H9 (cell line): ENCODE data around the gene NEUROD2. TPM values are rescaled to one million over a fixed set of nuclear protein-coding genes. Genes with fewer than 3 reads are reported as not detected.

Source experiments
- DNase-seq: peaks from one replicate; pipeline ENCODE4 v3.0.0-alpha.2; 2017
- H2AFZ ChIP-seq: one replicate; pipeline ENCODE4 v1.6.1; 2013; ENCODE audit warnings: mild to moderate bottlenecking, low read length, control low read depth, moderate library complexity
- H2AK5ac ChIP-seq: 2 replicates; pipeline ENCODE4 v1.6.1; 2013; ENCODE audit warnings: low read length, control low read depth, mixed read lengths; ENCODE audit not compliant: insufficient read length
- H2BK120ac ChIP-seq: one replicate; pipeline ENCODE4 v1.6.1; 2013; ENCODE audit warnings: low read depth, mild to moderate bottlenecking, low read length, control low read depth, inconsistent platforms; ENCODE audit not compliant: poor library complexity, severe bottlenecking
- H2BK12ac ChIP-seq: 2 replicates; pipeline ENCODE4 v1.6.1; 2013; ENCODE audit warnings: low read length, control low read depth, mixed read lengths, low read depth; ENCODE audit not compliant: insufficient read length
- H2BK15ac ChIP-seq: 2 replicates; pipeline ENCODE4 v1.6.1; 2013; ENCODE audit warnings: low read depth, low read length, control low read depth
- H2BK20ac ChIP-seq: one replicate; pipeline ENCODE4 v1.6.1; 2013; ENCODE audit warnings: low read depth, mild to moderate bottlenecking, low read length, control low read depth, inconsistent platforms; ENCODE audit not compliant: poor library complexity, severe bottlenecking
- H2BK5ac ChIP-seq: 2 replicates; pipeline ENCODE4 v1.6.1; 2013; ENCODE audit warnings: low read length, control low read depth, mixed read lengths; ENCODE audit not compliant: insufficient read length
- H3K14ac ChIP-seq: 2 replicates; pipeline ENCODE4 v1.6.1; 2013; ENCODE audit warnings: low read length, control low read depth; ENCODE audit not compliant: insufficient read depth
- H3K18ac ChIP-seq: 2 replicates; pipeline ENCODE4 v1.6.1; 2013; ENCODE audit warnings: low read depth, mild to moderate bottlenecking, mixed read lengths, low read length, control low read depth; ENCODE audit not compliant: insufficient read length
- H3K23ac ChIP-seq: 2 replicates; pipeline ENCODE4 v1.6.1; 2013; ENCODE audit warnings: low read length, control low read depth, mixed read lengths, low read depth; ENCODE audit not compliant: insufficient read length
- H3K23me2 ChIP-seq: 2 replicates; pipeline ENCODE4 v1.6.1; 2013; ENCODE audit warnings: low read depth, mild to moderate bottlenecking, mixed read lengths, low read length, control low read depth; ENCODE audit not compliant: insufficient read length, poor library complexity, severe bottlenecking
- H3K27ac ChIP-seq: 2 replicates; pipeline ENCODE4 v1.5.1; 2013; ENCODE audit warnings: low read length, control low read depth, mixed read lengths, low read depth; ENCODE audit not compliant: insufficient read length
- H3K27me3 ChIP-seq: 2 replicates; pipeline ENCODE4 v1.6.1; 2013; ENCODE audit warnings: low read length, control low read depth, inconsistent platforms; ENCODE audit not compliant: insufficient read depth
- H3K4ac ChIP-seq: 2 replicates; pipeline ENCODE4 v1.6.1; 2013; ENCODE audit warnings: low read depth, mild to moderate bottlenecking, control low read depth, inconsistent platforms, low read length, moderate library complexity
- H3K4me1 ChIP-seq: 2 replicates; pipeline ENCODE4 v1.6.1; 2013; ENCODE audit warnings: low read length, control low read depth, inconsistent platforms; ENCODE audit not compliant: insufficient read depth
- H3K4me2 ChIP-seq: 2 replicates; pipeline ENCODE4 v1.6.1; 2013; ENCODE audit warnings: low read length, control low read depth, mixed read lengths; ENCODE audit not compliant: insufficient read length, insufficient read depth
- H3K56ac ChIP-seq: 2 replicates; pipeline ENCODE4 v1.6.1; 2013; ENCODE audit warnings: low read depth, mild to moderate bottlenecking, mixed read lengths, low read length, control low read depth; ENCODE audit not compliant: insufficient read length
- H3K79me1 ChIP-seq: 2 replicates; pipeline ENCODE4 v1.6.1; 2013; ENCODE audit warnings: low read depth, mild to moderate bottlenecking, moderate library complexity, low read length, control low read depth, inconsistent platforms; ENCODE audit not compliant: insufficient read depth, poor library complexity, severe bottlenecking
- H3K79me2 ChIP-seq: 2 replicates; pipeline ENCODE4 v1.6.1; 2013; ENCODE audit warnings: low read length, control low read depth, inconsistent platforms; ENCODE audit not compliant: insufficient read depth
- H3K9ac ChIP-seq: 2 replicates; pipeline ENCODE4 v1.6.1; 2013; ENCODE audit warnings: low read length, control low read depth, mixed read lengths; ENCODE audit not compliant: insufficient read length; ENCODE audit errors: extremely low read depth
- H3K9me3 ChIP-seq: one replicate; pipeline ENCODE4 v1.6.1; 2013; ENCODE audit warnings: low read depth, low read length, inconsistent platforms; ENCODE audit not compliant: control insufficient read depth
- H3T11ph ChIP-seq: one replicate; pipeline ENCODE4 v1.6.1; 2013; ENCODE audit warnings: mild to moderate bottlenecking, low read length, control low read depth, inconsistent platforms
- H4K20me1 ChIP-seq: one replicate; pipeline ENCODE4 v1.6.1; 2013; ENCODE audit not compliant: control insufficient read depth, insufficient read length, insufficient read depth
- H4K5ac ChIP-seq: 2 replicates; pipeline ENCODE4 v1.6.1; 2013; ENCODE audit warnings: low read depth, mild to moderate bottlenecking, mixed read lengths, low read length, control low read depth; ENCODE audit not compliant: insufficient read length
- H4K8ac ChIP-seq: replicated peaks from 2 replicates; pipeline ENCODE4 v1.6.1; 2013; ENCODE audit warnings: low read length, control low read depth, mixed read lengths, low read depth; ENCODE audit not compliant: insufficient read length
- H4K91ac ChIP-seq: 2 replicates; pipeline ENCODE4 v1.6.1; 2013; ENCODE audit warnings: low read depth, mild to moderate bottlenecking, moderate library complexity, mixed read lengths, low read length, control low read depth; ENCODE audit not compliant: insufficient read length
- H3K27ac Mint-ChIP-seq, 3 experiments: 2 replicates in 2 of 3; 3 replicates in 1 of 3; pipeline ENCODE4 v1.8.0; 2020 to 2021; ENCODE audit warnings: mixed read lengths in 3 of 3, mild to moderate bottlenecking in 1 of 3, moderate library complexity in 1 of 3
- H3K27me3 Mint-ChIP-seq: 2 replicates; pipeline ENCODE4 v1.8.0; 2021; ENCODE audit warnings: low read depth, mild to moderate bottlenecking, moderate library complexity, mixed read lengths
- H3K36me3 Mint-ChIP-seq, 3 experiments: 2 replicates in 2 of 3; 3 replicates in 1 of 3; pipeline ENCODE4 v1.8.0; 2020 to 2021; ENCODE audit warnings: low read depth in 3 of 3, mixed read lengths in 3 of 3; ENCODE audit not compliant: insufficient read depth in 1 of 3
- H3K4me1 Mint-ChIP-seq, 2 experiments: 2 replicates each; pipeline ENCODE4 v1.8.0; 2020; ENCODE audit warnings: mixed read lengths in 2 of 2
- H3K4me3 Mint-ChIP-seq, 2 experiments: 2 replicates in 1 of 2; 3 replicates in 1 of 2; pipeline ENCODE4 v1.8.0; 2020 to 2021; ENCODE audit warnings: mild to moderate bottlenecking in 2 of 2, mixed read lengths in 2 of 2, moderate library complexity in 1 of 2
- H3K9me3 Mint-ChIP-seq, 2 experiments: 2 replicates in 1 of 2; 3 replicates in 1 of 2; pipeline ENCODE4 v1.8.0; 2020; ENCODE audit warnings: mild to moderate bottlenecking in 2 of 2, mixed read lengths in 2 of 2, moderate library complexity in 1 of 2
- WGBS: extraction: QIAGEN DNeasy Blood & Tissue Kit; methylation state at CpG from one replicate; pipeline ENCODE4 v1.1.7; 2013; ENCODE audit warnings: missing lambda C conversion rate, low lambda C conversion rate, mixed read lengths; ENCODE audit not compliant: insufficient read length; ENCODE audit errors: extremely low coverage; 5-methylcytosine and 5-hydroxymethylcytosine counted together
- total RNA-seq: library from RNA; stranded (reverse); gene quantifications from 2 replicates; pipeline ENCODE4 v1.2.1, GENCODE V29; 2021
- TF ChIP-seq, protein P1 (sequence below): fragments of 200-600 bp; sonication (generic); conservative IDR thresholded peaks from 3 replicates; pipeline ENCODE4 v1.8.0; 2021; ENCODE audit warnings: antibody characterized with exemption, mild to moderate bottlenecking

Gene NEUROD2
- total RNA-seq, 1 experiment from 2014 or later: not detected

DNA sequence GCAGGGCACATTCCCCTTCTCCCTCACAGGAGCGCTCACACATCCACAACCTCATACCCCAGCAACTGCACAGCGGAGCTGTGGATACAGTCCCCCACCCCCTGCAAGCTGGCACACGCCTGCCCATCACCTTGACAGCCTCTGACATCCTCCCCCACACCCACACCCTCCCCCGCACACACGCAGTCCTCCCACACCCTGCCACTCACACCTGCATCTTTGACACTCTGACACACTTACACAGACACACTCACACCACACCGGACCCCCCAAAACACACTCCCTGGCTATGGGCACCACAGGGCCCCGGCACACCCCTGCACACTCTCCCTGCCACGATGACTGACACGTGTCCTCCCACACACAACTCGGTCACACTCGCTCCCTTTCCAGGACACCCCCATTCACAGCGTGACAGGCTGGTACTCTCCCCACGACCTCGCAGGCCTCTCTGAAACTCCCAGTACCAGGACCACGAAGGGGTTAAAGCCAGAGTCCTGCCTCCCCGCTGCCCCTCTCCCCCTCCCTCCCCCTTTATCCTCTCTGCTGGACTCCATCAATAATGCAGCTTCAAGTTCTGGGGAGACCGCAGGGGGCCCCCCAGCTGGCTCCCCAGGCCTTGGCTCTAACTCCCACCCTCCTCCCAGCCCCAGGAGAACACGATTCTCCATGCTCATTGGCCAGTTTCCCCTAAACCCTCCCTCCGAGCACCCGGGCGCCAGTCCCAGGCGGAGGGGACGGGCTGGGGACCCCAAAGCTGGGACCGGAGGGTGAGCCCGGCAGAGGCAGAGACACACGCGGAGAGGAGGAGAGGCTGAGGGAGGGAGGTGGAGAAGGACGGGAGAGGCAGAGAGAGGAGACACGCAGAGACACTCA, 18.7 kb upstream of the NEUROD2 start, which contains the start of gene PPP1R1B:
TSS of gene PPP1R1B (plus strand) at position 782 of the 876 bp plus-strand sequence. CDS start 441 bp downstream, outside the sequence.
- Histone ChIP-seq H4K5ac (no peak within 1 kb of the TSS), H3K56ac (no peak within 1 kb of the TSS), H3K79me2 (no peaks in the 10 kb centered on the region), H2BK12ac (no peak within 1 kb of the TSS), H2AFZ (no peak within 1 kb of the TSS), H2BK20ac (no peak within 1 kb of the TSS), H2BK120ac (no peak within 1 kb of the TSS), H4K91ac (no peak within 1 kb of the TSS), H3K14ac (no peak within 1 kb of the TSS), H3K23ac (no peak within 1 kb of the TSS), H3K27ac (no peak within 1 kb of the TSS), H4K8ac (no peak within 1 kb of the TSS), H3K4ac (no peak within 1 kb of the TSS), H2BK15ac (no peak within 1 kb of the TSS), H2AK5ac (no peak within 1 kb of the TSS), H3K79me1 (no peaks in the 10 kb centered on the region), H3K27me3 (peaks cover 13% of the 10 kb centered on the region; the same call in 1 of the 2 replicates), H4K20me1 (no peaks in the 10 kb centered on the region), H3K23me2 (peaks cover 13% of the 10 kb centered on the region), H3K9ac (no peak within 1 kb of the TSS), H3K18ac (no peak within 1 kb of the TSS), H3T11ph (no peak within 1 kb of the TSS), H3K9me3 (no peaks in the 10 kb centered on the region), H3K4me2 (peak within 1 kb of the TSS; percentile 58), H2BK5ac (no peak within 1 kb of the TSS), H3K4me1 (peaks cover 11% of the 10 kb centered on the region; the same call in 1 of the 2 replicates)
- TF ChIP-seq, protein P1, sequence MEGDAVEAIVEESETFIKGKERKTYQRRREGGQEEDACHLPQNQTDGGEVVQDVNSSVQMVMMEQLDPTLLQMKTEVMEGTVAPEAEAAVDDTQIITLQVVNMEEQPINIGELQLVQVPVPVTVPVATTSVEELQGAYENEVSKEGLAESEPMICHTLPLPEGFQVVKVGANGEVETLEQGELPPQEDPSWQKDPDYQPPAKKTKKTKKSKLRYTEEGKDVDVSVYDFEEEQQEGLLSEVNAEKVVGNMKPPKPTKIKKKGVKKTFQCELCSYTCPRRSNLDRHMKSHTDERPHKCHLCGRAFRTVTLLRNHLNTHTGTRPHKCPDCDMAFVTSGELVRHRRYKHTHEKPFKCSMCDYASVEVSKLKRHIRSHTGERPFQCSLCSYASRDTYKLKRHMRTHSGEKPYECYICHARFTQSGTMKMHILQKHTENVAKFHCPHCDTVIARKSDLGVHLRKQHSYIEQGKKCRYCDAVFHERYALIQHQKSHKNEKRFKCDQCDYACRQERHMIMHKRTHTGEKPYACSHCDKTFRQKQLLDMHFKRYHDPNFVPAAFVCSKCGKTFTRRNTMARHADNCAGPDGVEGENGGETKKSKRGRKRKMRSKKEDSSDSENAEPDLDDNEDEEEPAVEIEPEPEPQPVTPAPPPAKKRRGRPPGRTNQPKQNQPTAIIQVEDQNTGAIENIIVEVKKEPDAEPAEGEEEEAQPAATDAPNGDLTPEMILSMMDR: no peak
- DNase-seq: peak; percentile 66
- whole genome bisulfite sequencing: no CpG with 5 or more reads among the region's 29 CpGs
- no peaks in the 10 kb centered on the region; a peak in 1 of 7 replicates for H3K36me3 Mint-ChIP-seq
- peaks cover 68% of the 10 kb centered on the region for H3K27me3 Mint-ChIP-seq
- H3K9me3 Mint-ChIP-seq: no peaks in the 10 kb centered on the region; a peak in 1 of 5 replicates
- H3K4me1 Mint-ChIP-seq: peaks cover 56 to 74% of the 10 kb centered on the region in 2 experiments
- peak within 1 kb of the TSS; percentile 75 to 96 for H3K4me3 Mint-ChIP-seq
- no peak within 1 kb of the TSS for H3K27ac Mint-ChIP-seq
